Esophagus muscularis mucosa (tissue), 4 donors: ENCODE measurements around the gene OR10V1.

ENCODE experiments used
- EP300 ChIP-seq: sonication (generic); formaldehyde crosslinking; IDR thresholded peaks from one replicate; pipeline ENCODE4 v1.6.1; 2017; ENCODE audit warnings: antibody characterized with exemption
- POLR2A ChIP-seq: fragments of 450-650 bp; IDR thresholded peaks from one replicate; pipeline ENCODE4 v1.6.1; 2017; ENCODE audit warnings: antibody characterized with exemption, moderate library complexity, mild to moderate bottlenecking, low read depth
- TF ChIP-seq, protein P1 (sequence below), 3 experiments: fragments of 200-600 bp in 2 of 3; fragments of 450-650 bp in 1 of 3; sonication (generic) in 2 of 3; IDR thresholded peaks; one replicate each; pipeline ENCODE4 v1.5.1; 2017 to 2019; ENCODE audit warnings: antibody characterized with exemption in 3 of 3, mild to moderate bottlenecking in 2 of 3, moderate library complexity in 1 of 3

GRCh38 chr11:59705294-59705693 lies 8.4 kb downstream of the OR10V1 start:
- TF ChIP-seq, protein P1, sequence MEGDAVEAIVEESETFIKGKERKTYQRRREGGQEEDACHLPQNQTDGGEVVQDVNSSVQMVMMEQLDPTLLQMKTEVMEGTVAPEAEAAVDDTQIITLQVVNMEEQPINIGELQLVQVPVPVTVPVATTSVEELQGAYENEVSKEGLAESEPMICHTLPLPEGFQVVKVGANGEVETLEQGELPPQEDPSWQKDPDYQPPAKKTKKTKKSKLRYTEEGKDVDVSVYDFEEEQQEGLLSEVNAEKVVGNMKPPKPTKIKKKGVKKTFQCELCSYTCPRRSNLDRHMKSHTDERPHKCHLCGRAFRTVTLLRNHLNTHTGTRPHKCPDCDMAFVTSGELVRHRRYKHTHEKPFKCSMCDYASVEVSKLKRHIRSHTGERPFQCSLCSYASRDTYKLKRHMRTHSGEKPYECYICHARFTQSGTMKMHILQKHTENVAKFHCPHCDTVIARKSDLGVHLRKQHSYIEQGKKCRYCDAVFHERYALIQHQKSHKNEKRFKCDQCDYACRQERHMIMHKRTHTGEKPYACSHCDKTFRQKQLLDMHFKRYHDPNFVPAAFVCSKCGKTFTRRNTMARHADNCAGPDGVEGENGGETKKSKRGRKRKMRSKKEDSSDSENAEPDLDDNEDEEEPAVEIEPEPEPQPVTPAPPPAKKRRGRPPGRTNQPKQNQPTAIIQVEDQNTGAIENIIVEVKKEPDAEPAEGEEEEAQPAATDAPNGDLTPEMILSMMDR (IDR thresholded peaks at IDR 0.05): no peak
- TF ChIP-seq EP300 (no peak), POLR2A (no peak)
